GM18858 (cell line): Measurements from ENCODE around the gene SLC38A8.

Experiments
- ATAC-seq: cut with Tn5 transposase; IDR thresholded peaks from one replicate; pipeline ENCODE4 v1.9.1; 2021; ENCODE audit not compliant: unreplicated experiment

The SLC38A8 gene

GRCh38 chr16:84068783-84069462 lies 26.3 kb upstream of the SLC38A8 start:
- ATAC-seq = no peak

- no peak for ATAC-seq
Observed at GRCh38 chr16:84068041-84068440, 25.4 kb upstream of the SLC38A8 start.

GRCh38 chr16:84067640-84068039 lies 25.0 kb upstream of the SLC38A8 start:
- no peak for ATAC-seq

DNA sequence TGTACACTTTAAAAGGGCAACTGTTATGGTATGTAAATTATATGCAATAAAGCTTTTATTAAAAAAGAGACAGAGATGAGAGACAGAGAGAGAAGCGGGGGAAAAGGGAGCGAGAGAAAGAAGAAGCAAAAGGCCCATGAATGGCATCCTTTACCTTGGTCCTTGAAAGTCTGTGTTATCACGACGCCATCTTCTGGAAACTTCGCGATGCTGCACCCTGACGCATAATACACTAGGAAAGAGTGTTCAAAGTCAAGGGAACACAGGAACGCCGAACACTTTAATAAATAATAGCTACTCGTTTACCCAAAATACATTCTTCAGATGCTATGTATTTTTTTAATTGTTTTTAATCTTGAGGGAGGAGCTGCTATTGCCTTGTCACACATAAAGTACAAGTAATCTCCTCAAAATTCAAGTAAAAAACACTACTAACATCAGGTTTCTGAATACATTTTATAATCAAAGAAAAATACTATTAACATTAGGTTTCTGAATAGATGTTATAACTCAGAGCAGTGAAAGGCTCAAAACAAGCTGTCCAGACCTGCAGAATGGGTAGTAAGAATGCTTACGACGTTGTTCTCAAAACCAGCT lies 23.0 kb upstream of the SLC38A8 start:
- ATAC-seq = no peak

- ATAC-seq = no peak
Observed at GRCh38 chr16:84063980-84064379, 21.4 kb upstream of the SLC38A8 start.

DNA sequence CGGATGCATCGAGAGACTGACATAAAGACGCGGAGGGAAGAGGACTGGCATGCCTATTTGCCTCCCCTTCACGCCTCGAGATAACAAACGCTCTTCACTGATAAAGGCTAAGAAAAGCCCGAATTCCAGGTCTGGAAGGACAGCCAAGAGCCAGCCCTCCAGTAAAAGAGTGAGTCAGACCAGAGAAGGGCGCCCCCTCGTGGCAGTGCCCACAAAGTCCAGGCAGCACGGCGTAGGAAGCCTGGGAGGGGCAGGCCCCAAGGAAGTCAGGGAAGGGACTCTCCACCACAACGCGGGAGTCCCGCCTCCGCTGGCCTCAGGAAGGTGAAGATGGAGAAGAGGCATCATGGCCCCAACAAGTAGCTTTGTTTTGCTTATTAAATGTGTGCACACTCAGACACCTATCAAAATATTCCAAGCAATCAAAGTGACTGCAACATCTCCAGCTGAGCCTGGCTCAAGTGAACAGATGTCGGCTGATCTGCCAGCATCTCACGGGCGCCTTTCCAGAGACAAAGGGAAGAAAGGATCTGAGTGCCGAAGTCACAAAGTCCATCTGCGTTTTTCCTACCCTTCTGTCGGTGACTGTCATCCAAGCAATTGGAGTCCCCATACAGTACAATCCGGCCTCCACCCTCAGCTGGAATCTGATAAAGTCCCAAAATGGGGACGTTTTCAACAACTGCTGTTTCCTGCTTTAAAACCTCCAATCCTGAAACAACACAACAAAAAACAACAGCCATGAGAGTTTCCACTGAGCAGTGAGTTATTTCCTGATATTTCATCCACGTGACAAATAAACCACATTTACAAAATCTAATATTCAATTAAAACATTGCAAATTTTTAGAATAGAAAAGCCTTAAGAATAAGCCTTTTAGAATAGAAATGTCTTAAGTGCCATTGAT lies 20.4 kb upstream of the SLC38A8 start:
- ATAC-seq = no peak

DNA sequence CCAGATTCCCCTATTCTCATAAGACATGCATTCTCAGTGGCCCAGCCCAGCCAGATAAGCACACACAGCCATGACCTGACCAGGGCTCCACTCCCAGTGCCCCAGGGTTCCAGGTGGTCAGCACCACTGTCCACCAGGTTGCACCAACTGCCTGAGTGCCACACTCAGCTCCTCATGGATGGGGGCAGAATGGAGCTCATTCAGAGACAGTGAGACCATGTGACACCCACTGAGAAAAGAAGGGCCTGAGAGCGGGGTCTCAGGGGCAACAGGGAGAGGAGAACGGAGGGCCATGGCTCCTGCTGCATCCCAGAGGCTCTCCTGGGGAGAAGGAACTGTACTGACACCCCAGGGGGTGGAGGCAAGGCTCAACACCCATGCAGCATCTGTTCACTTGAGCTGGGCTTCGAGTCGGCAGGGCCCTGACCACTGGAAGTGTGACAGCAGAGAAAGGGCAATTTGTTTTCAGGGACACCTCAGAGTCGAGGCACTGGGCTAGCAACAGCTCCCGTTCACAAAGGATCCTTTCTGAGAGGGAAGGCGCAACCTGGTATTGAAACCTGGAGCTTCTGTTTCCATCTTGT lies 18.7 kb upstream of the SLC38A8 start:
- ATAC-seq = no peak

GRCh38 chr16:84059946-84060901 lies 17.6 kb upstream of the SLC38A8 start:
- no peak for ATAC-seq

DNA sequence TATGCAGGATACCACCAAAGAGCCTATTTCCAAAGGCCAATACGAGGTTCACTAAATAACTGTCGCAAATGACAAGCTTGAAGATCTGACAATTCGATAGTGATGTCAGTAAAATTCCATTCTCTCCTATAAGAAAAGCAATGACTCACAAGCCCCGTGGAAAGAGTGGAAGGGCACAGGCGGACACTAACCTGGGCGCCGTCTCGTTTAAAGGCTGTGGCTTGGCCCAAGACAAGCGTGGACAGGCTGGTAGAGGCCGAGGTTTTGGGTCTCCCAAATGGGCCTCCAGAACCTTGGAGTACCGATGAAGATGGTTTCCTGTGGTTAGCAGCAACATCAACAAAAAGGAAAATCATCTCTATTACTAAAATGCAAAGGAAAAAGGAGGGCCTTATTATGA lies 16.5 kb upstream of the SLC38A8 start:
- no peak for ATAC-seq

DNA sequence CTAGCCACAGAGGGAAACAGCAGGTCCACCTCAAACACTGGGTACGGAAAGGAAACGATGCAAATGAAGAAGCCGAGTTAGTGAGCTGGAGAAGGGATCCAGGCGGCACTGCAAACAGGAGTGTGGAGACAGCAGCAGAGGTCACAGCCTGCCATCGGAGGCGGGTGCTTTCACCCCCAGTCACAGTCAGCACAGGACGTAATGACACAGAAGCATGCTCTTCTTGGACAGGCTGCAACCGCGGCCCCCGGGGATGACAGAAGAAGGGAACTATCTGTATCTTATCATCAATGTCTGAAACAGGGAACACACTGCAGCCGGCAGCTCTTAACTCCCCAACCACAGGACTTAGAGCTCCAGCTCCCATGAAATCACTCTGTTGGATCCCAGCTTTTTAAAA lies 16.1 kb upstream of the SLC38A8 start:
- no peak for ATAC-seq

DNA sequence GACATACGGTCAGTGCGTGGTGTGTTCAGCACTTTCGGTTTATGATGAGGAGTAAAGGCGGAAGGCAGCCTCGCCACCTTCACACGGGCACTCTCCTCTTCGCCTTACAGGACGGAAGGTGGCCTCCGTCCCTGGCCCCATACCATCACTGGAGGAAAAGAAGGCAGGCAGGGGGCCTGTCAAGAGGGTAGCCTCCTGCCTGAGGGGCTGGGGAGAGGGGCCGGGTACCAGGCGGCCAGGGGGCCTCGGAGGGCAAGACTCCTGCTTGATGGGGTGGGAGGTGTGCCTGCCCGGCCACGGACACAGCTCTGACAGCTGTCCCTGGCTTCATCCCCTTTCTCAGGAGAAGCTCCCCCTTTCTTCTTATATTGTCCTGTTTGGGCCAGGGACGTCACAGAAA lies 15.6 kb upstream of the SLC38A8 start:
- no peak for ATAC-seq

GRCh38 chr16:84056933-84057332 lies 14.3 kb upstream of the SLC38A8 start:
- ATAC-seq = no peak

GRCh38 chr16:84055801-84056634 lies 13.4 kb upstream of the SLC38A8 start:
- ATAC-seq = no peak

- no peak for ATAC-seq
Observed at GRCh38 chr16:84055366-84055765, 12.8 kb upstream of the SLC38A8 start.

DNA sequence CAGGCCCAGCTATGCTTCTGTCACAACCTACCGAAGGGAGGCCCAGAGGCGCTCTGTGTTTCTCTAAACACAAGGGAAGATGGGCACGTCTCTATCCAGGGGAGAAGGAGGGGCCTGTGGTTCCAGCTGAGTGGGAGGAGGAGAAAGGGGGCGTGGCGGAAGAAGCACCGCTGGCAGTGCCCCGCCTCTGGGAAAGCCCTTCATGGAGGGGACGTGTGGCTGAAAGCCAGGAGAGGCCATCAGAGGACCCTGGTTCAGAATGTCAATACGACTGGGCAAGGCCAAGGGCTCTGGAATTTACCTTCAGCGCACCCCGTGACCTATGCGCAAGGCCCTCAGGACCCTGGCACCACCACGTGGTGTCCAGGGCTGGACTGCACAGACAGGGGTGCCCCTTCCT lies 12.3 kb upstream of the SLC38A8 start:
- no peak for ATAC-seq

DNA sequence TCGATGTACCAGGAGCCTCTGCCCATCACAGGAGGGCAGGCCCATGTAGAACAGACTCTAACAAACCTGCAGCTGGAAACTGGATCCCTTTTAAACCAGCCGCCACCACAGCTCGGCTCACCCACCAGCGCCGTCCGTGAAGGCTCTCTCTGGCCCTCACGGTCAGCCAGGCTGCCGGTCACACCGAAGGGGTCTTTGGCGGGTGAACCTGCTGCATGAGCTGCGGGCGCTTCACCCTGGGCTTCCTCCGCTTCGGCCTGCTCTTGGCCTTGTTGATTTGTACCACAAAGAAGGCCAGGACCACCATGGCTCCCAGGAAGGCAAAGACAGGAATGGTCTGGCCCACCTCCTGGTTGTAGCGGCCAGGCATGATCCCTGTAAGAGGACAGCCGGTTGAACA lies 11.7 kb upstream of the SLC38A8 start:
- no peak for ATAC-seq

DNA sequence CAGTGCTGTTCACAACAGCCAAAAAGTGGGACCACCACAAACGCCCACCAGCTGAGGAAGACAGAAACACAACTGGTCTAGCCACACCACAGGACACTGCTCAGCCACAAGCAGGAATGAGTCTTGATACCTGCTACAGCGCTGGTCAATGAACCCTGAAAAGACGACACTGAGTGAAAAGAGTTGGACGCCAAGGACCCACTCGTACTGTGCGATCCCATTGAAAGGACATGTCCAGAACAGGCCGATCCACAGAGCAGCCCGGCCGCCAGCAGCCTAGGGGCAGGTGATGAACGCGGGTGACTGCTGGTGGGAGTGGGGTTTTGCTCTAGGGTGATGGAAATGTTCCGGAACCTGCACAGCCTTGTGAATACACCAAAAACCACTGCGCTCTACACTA lies 10.6 kb upstream of the SLC38A8 start:
- ATAC-seq = no peak

DNA sequence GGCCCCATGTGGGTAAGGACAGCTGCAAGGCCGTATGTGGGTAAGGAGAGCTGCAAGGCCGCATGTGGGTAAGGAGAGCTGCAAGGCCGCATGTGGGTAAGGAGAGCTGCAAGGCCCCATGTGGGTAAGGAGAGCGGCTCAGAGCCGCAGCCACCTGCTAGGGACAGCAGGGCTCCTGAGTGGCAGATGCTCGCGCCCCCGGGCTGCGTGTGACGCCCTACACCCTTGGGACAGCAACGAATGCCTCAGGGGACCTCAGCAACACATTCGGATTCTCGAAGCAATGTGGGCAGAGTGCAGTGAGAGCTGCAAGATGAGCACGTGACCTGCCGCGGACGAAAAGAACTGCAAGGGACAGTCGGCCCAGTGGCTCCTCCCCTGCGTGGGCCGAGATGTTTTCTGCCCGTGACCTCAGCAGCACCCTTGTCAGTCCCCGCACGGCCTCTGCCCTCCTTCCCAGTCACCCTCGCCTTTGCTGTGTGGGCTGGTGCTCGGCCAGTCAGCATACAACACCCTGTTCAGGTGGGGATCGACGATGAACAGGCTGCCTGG lies 9.6 kb upstream of the SLC38A8 start:
- no peak for ATAC-seq

- ATAC-seq = no peak
Observed at GRCh38 chr16:84050316-84050715, 7.7 kb upstream of the SLC38A8 start.
